Jurkat, Clone E6-1 (cell line): ENCODE results near the gene CYTH1.

Experiments
- DNase-seq: peaks from one replicate; pipeline ENCODE4 v3.0.0-alpha.2; 2011; ENCODE audit warnings: low read depth, low spot score
- H3K4me3 ChIP-seq: 2 replicates; pipeline ENCODE4 v1.5.1; 2011; ENCODE audit warnings: mild to moderate bottlenecking, low read length, control low read depth, moderate library complexity

The CYTH1 gene

DNA sequence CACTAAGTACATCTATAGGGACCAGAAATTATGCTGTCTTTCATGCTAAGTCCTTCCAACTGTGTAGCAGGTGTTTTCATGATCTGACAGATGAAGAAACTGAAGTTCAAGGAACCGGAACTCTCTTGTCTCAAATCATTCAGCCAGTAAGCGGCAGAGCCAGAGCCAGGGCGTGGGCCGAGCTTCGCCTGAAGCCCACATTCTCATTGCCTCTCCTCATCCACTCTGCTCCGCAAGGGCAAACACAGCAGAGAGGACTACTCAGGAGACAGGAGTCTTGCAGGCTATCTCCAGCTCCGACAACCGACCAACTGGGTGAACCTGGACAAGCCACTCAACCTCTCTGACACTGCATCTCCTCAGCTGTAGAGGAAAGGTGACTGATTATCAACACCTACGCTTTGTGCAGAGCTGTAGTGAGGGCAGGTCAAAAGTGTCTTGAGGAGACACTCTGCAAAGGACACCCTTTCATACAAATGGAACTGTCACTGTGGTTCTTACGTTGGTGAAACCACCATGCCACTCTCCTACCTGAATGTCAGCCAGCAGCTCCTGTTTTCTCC lies 72.9 kb downstream of the CYTH1 start:
- DNase-seq: peak; percentile 85
- H3K4me3 ChIP-seq: peak overlapping the region; percentile 31

GRCh38 chr17:78708510-78708973 lies 73.5 kb downstream of the CYTH1 start:
- peak; percentile 80 for DNase-seq
- H3K4me3 ChIP-seq: peak overlapping the region; percentile 18

DNA sequence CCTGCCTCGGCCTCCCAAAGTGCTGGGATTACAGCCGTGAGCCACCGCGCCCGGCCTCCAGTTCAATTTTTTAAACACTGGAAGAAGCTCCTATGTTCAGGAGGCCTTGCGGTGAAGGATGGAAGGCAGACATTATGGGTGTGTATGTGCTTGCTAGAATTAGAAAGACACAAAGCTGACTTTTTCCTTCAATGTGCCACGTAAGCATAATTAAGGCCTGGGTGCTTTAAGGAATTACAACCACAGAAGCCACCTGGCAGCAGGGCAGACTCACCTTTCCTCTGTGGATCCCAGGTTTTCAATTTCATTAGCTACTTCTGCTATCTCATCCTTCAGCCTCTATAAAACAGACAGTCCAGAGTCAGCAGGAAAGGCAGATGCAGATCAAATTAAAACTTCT lies 74.2 kb downstream of the CYTH1 start:
- H3K4me3 ChIP-seq: no peak overlapping the region
- DNase-seq: no peak

- H3K4me3 ChIP-seq: no peak overlapping the region
- DNase-seq: no peak
Observed at GRCh38 chr17:78707016-78707415, 75.1 kb downstream of the CYTH1 start.

DNA sequence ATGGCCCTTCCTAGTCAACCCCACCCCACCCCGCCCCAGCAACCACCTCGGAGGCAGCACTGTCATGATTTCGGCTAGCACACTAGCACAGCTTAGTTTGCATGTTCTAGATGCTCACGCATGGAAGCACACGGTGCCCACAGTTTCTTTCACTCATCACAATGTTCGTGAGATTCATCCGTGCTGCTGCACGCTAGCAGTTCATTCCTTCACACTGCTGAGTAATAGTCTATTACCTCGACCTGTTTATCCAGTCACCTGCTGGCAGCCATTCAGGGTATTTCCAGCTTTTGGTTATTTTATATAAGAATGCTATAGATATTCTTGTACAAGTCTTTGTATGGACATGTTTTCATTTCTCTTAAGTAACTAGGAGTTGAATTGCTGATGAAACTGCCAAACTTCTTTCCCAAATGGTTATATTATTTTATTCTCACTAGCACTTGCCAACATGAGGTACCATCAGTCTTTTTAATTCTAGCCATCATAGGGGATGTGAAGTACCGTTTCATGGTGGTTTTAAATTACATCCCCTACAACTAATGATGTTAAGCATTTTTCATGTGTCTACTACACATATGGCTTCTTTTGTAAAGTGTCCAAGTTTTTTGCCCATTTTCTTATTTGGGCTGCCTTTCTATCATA lies 75.7 kb downstream of the CYTH1 start:
- no peak for DNase-seq
- H3K4me3 ChIP-seq: no peak overlapping the region

DNA sequence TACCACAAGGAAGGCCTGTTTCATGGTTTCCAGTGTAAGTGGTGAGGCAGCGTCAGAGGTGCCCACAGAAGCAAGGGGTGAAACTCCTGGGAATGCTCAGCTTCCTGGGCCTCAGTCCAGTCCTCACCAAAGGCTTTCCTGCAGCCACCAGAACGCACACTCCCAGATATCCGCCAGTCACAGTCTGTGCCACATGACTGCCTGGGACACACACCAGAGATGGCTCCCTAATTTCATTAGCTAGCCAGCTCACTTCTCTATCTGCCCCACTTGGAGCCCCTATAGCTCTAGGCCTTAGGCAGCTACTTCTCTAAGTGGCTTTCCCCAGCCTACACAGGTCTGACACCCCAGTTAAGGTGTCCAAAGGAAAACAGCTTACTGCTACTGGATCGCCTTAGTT lies 77.0 kb downstream of the CYTH1 start:
- DNase-seq: no peak
- H3K4me3 ChIP-seq: no peak overlapping the region

DNA sequence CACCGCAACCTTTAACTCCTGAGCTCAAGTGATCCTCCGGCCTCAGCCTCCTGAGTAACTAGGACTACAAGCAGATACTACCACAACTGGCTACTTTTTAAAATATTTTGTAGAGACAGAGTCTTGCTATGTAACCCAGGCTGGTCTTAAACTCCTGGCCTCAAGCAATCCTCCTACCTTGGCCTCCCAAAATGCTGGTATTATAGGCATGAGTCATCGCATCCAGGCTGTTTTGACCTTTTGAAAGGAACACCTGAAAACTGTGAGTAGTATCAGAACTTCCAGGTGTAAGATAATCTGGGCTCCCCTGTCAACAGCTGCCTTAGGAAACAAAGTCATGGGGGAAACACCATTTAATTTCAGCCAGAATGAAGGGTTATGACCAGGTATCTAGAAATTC lies 77.5 kb downstream of the CYTH1 start:
- no peak overlapping the region for H3K4me3 ChIP-seq
- DNase-seq: no peak

DNA sequence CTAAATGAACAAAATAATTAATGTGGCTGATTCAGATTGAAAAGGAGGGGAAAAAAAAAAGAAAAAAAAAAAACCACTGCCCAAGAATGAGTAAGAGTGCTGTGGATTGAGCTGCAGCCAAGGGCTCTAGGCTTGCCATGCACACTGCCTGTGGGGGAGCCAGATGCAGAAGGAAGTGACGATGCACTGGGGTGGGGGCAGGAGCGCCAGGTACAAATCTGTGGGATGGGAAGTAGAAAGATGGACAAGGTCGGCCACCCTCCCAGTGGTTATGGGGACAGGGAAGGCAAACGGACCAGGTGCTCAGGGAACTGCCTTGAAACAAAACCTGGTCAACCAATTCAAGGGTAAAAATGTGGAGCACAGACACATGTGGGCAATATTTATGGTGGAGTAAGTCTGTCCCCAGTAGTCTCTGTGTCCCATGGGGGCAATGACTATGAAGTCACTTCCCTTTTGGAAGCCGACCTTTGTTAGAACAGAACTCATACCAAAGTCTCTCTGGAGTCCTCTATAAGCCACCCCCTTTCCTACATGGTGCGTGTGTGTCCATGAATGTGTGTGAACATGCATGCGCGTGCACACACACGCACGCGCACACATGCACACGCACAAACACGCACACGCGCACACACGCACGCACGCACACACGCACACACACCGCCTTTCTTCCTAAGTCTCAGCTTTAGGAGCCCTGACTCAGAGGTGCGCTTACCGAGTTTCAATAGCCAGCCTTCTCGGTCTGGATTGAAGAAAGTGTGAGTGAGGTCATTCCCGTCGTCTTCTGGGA lies 84.3 kb downstream of the CYTH1 start:
- H3K4me3 ChIP-seq: no peak overlapping the region
- no peak for DNase-seq

- DNase-seq: no peak
- no peak overlapping the region for H3K4me3 ChIP-seq
Observed at GRCh38 chr17:78697122-78697521, 85.0 kb downstream of the CYTH1 start.

- no peak for DNase-seq
- H3K4me3 ChIP-seq: no peak overlapping the region
Observed at GRCh38 chr17:78696016-78696982, 85.8 kb downstream of the CYTH1 start.

DNA sequence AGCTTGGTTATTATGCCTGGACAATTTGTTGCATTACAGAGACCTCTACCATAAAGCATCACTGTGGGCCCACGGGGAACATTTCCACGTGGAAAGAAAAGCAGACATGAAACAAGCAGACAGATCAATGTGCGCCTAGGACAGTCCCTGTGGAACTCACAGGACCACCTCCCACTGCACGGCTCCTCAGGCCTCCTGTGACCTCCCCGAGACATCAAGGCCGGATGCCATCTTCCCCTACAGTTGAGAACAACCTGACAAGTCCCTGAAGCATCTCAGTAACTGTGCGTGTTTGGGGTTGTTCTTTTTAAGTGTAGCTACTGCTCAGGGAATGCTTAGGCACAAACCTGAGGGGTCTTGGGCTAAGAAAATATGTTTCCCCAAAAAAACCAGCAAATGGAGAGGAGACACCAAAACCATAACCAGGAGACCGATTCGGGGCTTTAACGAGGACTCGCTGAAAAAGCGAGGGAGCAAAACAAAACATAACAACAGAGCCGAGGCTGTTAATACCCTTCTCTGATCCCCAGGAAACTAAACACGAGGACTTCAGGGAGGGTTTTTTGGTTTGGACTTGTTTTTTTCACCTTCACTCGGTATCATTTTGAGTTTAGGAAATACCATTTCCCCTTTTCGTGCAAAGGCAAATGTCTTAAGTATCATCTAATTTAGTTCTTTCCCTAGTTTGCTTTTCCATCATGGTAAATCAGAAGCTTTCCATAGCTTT lies 87.1 kb downstream of the CYTH1 start:
- DNase-seq: no peak
- no peak overlapping the region for H3K4me3 ChIP-seq

- H3K4me3 ChIP-seq: no peak overlapping the region
- DNase-seq: no peak
Observed at GRCh38 chr17:78693346-78694083, 88.6 kb downstream of the CYTH1 start.

DNA sequence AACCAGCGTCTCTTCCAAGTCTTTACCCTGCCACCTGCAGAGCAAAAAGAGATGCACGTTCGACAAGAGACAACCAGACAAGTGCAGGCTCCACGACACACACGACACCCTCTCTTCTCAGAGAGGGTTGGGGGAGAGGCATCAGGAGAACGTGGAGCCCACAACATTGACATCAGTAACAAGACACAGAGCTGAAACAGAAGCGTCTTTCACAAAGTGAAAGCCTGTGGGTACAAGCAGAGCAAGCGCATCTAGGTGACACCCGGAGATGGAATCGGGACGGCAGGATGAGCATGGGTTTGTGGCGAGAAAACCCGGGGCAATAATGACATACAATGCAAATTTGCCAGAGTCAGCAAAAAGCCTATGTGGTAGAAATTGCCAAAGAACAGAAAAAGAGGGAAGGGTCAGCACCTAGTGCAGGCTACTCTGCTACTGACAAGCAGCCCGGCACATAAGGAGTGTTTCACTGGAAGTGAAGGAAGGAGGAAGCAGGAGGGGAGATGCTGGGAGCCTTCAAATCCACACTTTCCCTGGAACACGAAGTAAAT lies 89.5 kb downstream of the CYTH1 start:
- H3K4me3 ChIP-seq: no peak overlapping the region
- DNase-seq: no peak

GRCh38 chr17:78689029-78689428 lies 93.0 kb downstream of the CYTH1 start:
- DNase-seq: peak; percentile 39
- no peak overlapping the region for H3K4me3 ChIP-seq

DNA sequence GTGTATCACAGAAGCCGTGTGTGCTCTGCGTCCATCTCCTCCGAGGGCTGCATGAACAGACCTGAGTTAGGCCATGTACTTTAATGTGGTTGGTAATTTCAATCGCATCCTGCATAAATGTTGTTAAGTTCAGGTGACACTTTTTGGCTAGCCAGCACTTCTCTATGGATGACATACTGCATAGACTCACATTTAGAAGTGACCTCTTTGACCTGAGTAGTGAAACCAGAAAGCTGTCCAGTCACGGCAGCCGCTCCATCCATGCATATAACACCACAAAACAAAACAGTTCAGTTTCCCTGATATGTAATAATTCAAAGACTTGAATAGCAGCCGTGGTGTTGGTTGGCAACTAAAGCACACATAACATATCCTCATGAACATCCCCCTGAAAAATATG lies 94.1 kb downstream of the CYTH1 start:
- H3K4me3 ChIP-seq: no peak overlapping the region
- no peak for DNase-seq

DNA sequence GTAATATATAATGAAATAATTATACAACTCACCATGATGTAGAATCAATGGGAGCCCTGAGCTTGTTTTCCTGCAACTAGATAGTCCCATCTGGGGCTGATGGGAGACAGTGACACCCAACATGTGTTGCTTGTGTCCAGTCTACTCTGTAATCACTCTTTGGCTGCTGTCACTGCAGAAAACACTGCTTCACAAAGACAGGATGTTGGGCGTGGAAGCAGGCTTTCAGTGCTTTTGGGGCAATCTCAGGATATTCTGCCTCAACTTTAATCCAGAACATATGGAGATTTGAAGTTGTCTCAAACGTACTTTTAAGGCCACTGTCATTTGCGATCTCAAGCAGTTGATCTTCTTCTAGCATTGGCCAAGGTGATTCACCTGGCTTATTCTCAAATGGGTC lies 94.9 kb downstream of the CYTH1 start:
- no peak for DNase-seq
- H3K4me3 ChIP-seq: no peak overlapping the region

- DNase-seq: no peak
- no peak overlapping the region for H3K4me3 ChIP-seq
Observed at GRCh38 chr17:78684026-78684425, 98.0 kb downstream of the CYTH1 start.

- no peak overlapping the region for H3K4me3 ChIP-seq
- no peak for DNase-seq
Observed at GRCh38 chr17:78683408-78683961, 98.6 kb downstream of the CYTH1 start.
